ENCODE results near the gene AXL. TPM values are rescaled to one million over a fixed set of nuclear protein-coding genes. Genes with fewer than 3 reads are reported as not detected.

Gene AXL
- total and polyA plus RNA-seq, 9 of the 15 experiments (the other 6 are each of a cell fraction or from before 2014, with no cell fraction given), result 0.80 to 6.6 (median 1.6) TPM

- TF ChIP-seq, protein P1, sequence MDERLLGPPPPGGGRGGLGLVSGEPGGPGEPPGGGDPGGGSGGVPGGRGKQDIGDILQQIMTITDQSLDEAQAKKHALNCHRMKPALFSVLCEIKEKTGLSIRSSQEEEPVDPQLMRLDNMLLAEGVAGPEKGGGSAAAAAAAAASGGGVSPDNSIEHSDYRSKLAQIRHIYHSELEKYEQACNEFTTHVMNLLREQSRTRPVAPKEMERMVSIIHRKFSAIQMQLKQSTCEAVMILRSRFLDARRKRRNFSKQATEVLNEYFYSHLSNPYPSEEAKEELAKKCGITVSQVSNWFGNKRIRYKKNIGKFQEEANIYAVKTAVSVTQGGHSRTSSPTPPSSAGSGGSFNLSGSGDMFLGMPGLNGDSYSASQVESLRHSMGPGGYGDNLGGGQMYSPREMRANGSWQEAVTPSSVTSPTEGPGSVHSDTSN (CRISPR knock-in tag; IDR thresholded peaks at IDR 0.05; ENCODE audit: low read depth), result no peak
- TF ChIP-seq, protein P1 (tag; conservative IDR thresholded peaks at IDR 0.05; ENCODE audit: low read depth), result no peak
- TF ChIP-seq SMARCA5 (IDR thresholded peaks at IDR 0.05) (no peak; the same call in 1 of the 2 replicates), ZNF3 (CRISPR knock-in tag; IDR thresholded peaks at IDR 0.05) (no peak), ZZZ3 (IDR thresholded peaks at IDR 0.05) (no peak; the same call in 1 of the 2 replicates), NR2C1 (IDR thresholded peaks at IDR 0.05) (no peak), NR2C1 (tag; IDR thresholded peaks at IDR 0.05) (no peak), NFIX (CRISPR knock-in tag; IDR thresholded peaks at IDR 0.05; ENCODE audit: low read depth) (no peak), TFAM (CRISPR knock-in tag; conservative IDR thresholded peaks at IDR 0.05) (no peak), POU5F1 (IDR thresholded peaks at IDR 0.05; ENCODE audit: borderline replicate concordance, low read depth, low read length, partially characterized antibody) (no peak), ZNF24 (IDR thresholded peaks at IDR 0.05) (no peak), CHCHD3 (CRISPR knock-in tag; IDR thresholded peaks at IDR 0.05) (no peak), BRCA1 (IDR thresholded peaks at IDR 0.05) (no peak), BRCA1 (CRISPR knock-in tag; IDR thresholded peaks at IDR 0.05) (no peak), SREBF2 (CRISPR knock-in tag; IDR thresholded peaks at IDR 0.05) (no peak), EWSR1 (IDR thresholded peaks at IDR 0.05; ENCODE audit: borderline replicate concordance, low read depth, partially characterized antibody) (no peak), ZNF551 (CRISPR knock-in tag; IDR thresholded peaks at IDR 0.05) (peak; percentile 57; the same call in 1 of the 2 replicates), NRF1 (conservative IDR thresholded peaks at IDR 0.05 in 1 of 2, IDR thresholded peaks at IDR 0.05 in 1 of 2) (no peak), NR3C1 (CRISPR knock-in tag; IDR thresholded peaks at IDR 0.05) (no peak), ETS1 (conservative IDR thresholded peaks at IDR 0.05; ENCODE audit: control insufficient read depth, low read depth, low read length) (no peak)
- TF ChIP-seq, protein P2, sequence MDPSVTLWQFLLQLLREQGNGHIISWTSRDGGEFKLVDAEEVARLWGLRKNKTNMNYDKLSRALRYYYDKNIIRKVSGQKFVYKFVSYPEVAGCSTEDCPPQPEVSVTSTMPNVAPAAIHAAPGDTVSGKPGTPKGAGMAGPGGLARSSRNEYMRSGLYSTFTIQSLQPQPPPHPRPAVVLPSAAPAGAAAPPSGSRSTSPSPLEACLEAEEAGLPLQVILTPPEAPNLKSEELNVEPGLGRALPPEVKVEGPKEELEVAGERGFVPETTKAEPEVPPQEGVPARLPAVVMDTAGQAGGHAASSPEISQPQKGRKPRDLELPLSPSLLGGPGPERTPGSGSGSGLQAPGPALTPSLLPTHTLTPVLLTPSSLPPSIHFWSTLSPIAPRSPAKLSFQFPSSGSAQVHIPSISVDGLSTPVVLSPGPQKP (CRISPR knock-in tag; IDR thresholded peaks at IDR 0.05), result no peak
- TF ChIP-seq, protein P3, sequence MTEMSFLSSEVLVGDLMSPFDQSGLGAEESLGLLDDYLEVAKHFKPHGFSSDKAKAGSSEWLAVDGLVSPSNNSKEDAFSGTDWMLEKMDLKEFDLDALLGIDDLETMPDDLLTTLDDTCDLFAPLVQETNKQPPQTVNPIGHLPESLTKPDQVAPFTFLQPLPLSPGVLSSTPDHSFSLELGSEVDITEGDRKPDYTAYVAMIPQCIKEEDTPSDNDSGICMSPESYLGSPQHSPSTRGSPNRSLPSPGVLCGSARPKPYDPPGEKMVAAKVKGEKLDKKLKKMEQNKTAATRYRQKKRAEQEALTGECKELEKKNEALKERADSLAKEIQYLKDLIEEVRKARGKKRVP (CRISPR knock-in tag; IDR thresholded peaks at IDR 0.05), result no peak
These were observed 89.6 kb downstream of the AXL start (continued) for GRCh38 chr19:41308450-41309179.
